Sciatic nerve (tissue), 2 donors: Measurements from ENCODE around the gene TDRD9. TPM values are rescaled to one million over a fixed set of nuclear protein-coding genes. Genes with fewer than 3 reads are reported as not detected.

Source experiments
- ATAC-seq: fragments of 200-7000 bp; cut with Tn5 transposase; one replicate; pipeline ENCODE4 v1.9.1; 2020; ENCODE audit warnings: mild to moderate bottlenecking, moderate library complexity
- DNase-seq: peaks from one replicate; pipeline ENCODE4 v3.0.0-alpha.2; 2020; ENCODE audit warnings: low spot score
- intact Hi-C: fragments of 100-400 bp; cut with DNase I; formaldehyde crosslinking; loops from one replicate; pipeline ENCODE4 v1.14.2; 2022
- total RNA-seq: library from RNA; stranded (reverse); fragmentation: NEBNext Ultra II Directional; extraction: Animal tissue kit (Norgen Biotek cat#: 25700); gene quantifications from one replicate; pipeline ENCODE4 v1.2.1, GENCODE V29; 2021
- donor health status: DM: no; HTN: no; CAD: no.
- donor health status: DM: no; HTN: no; CAD: no.

Gene TDRD9
- total RNA-seq, 1 donor from 2014 or later = 8.2 TPM

GRCh38 chr14:103890821-103891666 lies 37.2 kb upstream of the TDRD9 start:
- intact Hi-C loops = loop anchor here (10.0 kb wide), 1 partner anchor 76 kb away; no protein-coding TSS in a partner anchor
- DNase-seq (no peak), ATAC-seq (no peak)

- no peak for DNase-seq
- no peak for ATAC-seq
- intact Hi-C loops = loop anchor here (10.0 kb wide), 1 partner anchor 77 kb away; no protein-coding TSS in a partner anchor
These were observed 36.5 kb upstream of the TDRD9 start for GRCh38 chr14:103891667-103892215.

- ATAC-seq (no peak), DNase-seq (no peak)
- intact Hi-C loops = loop anchor here (10.0 kb wide), 1 partner anchor 77 kb away; no protein-coding TSS in a partner anchor
These were observed 36.0 kb upstream of the TDRD9 start for GRCh38 chr14:103892247-103892646.

GRCh38 chr14:103894034-103894722 lies 34.1 kb upstream of the TDRD9 start:
- ATAC-seq (no peak), DNase-seq (no peak)
- intact Hi-C loops = loop anchor here (10.0 kb wide), 1 partner anchor 79 kb away; no protein-coding TSS in a partner anchor

- intact Hi-C loops = loop anchor here (10.0 kb wide), 1 partner anchor 80 kb away; no protein-coding TSS in a partner anchor
- ATAC-seq = no peak
- DNase-seq = no peak
These were observed 33.6 kb upstream of the TDRD9 start for GRCh38 chr14:103894723-103895059.

- intact Hi-C loops = loop anchor here (10.0 kb wide), 1 partner anchor 82 kb away; no protein-coding TSS in a partner anchor
- DNase-seq (no peak), ATAC-seq (no peak)
These were observed 31.7 kb upstream of the TDRD9 start for GRCh38 chr14:103896578-103896977.

- ATAC-seq (no peak), DNase-seq (no peak)
- intact Hi-C loops = loop anchor here (10.0 kb wide), 1 partner anchor 83 kb away; no protein-coding TSS in a partner anchor
These were observed 30.9 kb upstream of the TDRD9 start for GRCh38 chr14:103897075-103897947.

GRCh38 chr14:103898204-103898603 lies 30.1 kb upstream of the TDRD9 start:
- intact Hi-C loops = loop anchor here (10.0 kb wide), 1 partner anchor 83 kb away; no protein-coding TSS in a partner anchor
- ATAC-seq = no peak
- no peak for DNase-seq

GRCh38 chr14:103898711-103899110 lies 29.5 kb upstream of the TDRD9 start:
- intact Hi-C loops = loop anchor here (10.0 kb wide), 1 partner anchor 84 kb away; no protein-coding TSS in a partner anchor
- no peak for DNase-seq
- ATAC-seq = no peak

GRCh38 chr14:103899316-103899715 lies 28.9 kb upstream of the TDRD9 start:
- ATAC-seq (no peak), DNase-seq (no peak)
- intact Hi-C loops = loop anchor here (10.0 kb wide), 1 partner anchor 85 kb away; no protein-coding TSS in a partner anchor

GRCh38 chr14:103899833-103900232 lies 28.4 kb upstream of the TDRD9 start:
- ATAC-seq (no peak), DNase-seq (no peak)
- intact Hi-C loops = loop anchor here (10.0 kb wide), 1 partner anchor 85 kb away; no protein-coding TSS in a partner anchor

GRCh38 chr14:103904493-103905107 lies 23.7 kb upstream of the TDRD9 start:
- DNase-seq (no peak), ATAC-seq (no peak)
- intact Hi-C loops = no loop called here

GRCh38 chr14:103905842-103906456 lies 22.3 kb upstream of the TDRD9 start:
- no peak for ATAC-seq
- intact Hi-C loops = no loop called here
- no peak for DNase-seq

- intact Hi-C loops = no loop called here
- DNase-seq = no peak
- ATAC-seq = no peak
These were observed 19.7 kb upstream of the TDRD9 start for GRCh38 chr14:103908580-103908979.

- intact Hi-C loops = no loop called here
- no peak for DNase-seq
- no peak for ATAC-seq
These were observed 18.6 kb upstream of the TDRD9 start for GRCh38 chr14:103909531-103910261.

GRCh38 chr14:103910262-103910935 lies 17.9 kb upstream of the TDRD9 start:
- DNase-seq = peak; percentile 78
- ATAC-seq = peak; percentile 94
- intact Hi-C loops = no loop called here
